ENCODE data around the gene FTCD. TPM values are rescaled to one million over a fixed set of nuclear protein-coding genes. Genes with fewer than 3 reads are reported as not detected.

The FTCD gene
- total and polyA plus RNA-seq, 10 donors: 0.35 to 2.8 (median 0.81) TPM; not detected in 5

DNA sequence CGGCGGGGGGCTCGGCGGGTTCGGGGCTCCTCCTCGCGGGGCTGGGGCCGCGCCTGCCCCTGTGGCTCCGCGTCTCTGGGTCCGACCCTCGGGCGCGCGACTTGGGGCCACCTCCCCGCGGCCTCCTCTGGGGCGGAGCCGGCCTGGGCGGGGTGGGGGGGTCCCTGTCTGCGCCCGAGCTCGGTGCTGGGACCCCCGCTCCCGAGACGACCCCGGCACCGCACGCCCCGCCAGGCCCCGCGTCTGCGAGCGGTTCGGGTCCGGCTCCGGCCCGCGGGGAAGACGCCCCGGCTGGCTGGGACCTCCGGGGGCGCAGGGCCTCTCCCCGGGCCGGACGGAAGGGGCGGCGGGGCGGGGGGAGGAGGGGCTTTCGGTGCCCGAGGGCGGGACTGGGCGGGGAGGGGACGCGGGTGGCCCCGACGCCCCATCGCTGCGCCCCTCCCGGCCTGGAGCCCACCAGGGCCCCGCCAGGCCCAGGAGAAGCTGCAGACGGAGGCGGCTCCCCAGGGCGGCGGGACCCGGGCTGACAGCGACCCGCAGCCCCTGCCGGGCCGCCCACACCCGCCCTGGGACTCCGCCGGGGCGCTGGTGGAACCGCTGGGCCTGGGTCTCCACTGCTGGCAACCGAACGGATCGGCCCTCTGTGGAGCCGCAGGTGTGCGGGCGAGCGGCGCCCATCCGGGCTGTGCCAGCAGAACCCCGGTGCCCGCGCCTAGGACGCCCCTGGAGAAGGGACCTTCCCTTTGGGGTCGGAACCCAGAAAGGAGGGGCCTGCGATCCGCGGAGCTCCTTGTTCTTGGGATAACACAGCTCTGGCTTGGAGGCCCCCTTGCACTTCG, 56.9 kb downstream of the FTCD start:
- peak; percentile 74 for DNase-seq
- Histone ChIP-seq H3K4me3 (peak overlapping the region; percentile 42 to 80 (median 52)), H3K9me3 (peaks cover 0 to 22% (median 16%) of the 10 kb centered on the region in 8 donors), H3K27ac (peak overlapping the region in 7 of 8 donors; percentile 67 to 90 (median 85)), H3K36me3 (no peaks in the 10 kb centered on the region), H3K27me3 (replicated peaks in 1 of 7) (peaks cover 0 to 58% (median 24%) of the 10 kb centered on the region in 7 donors), H3K4me1 (peaks cover 0 to 42% (median 10%) of the 10 kb centered on the region in 6 donors)
- no peak for TF ChIP-seq POLR2AphosphoS5 (IDR thresholded peaks at IDR 0.05)
- TF ChIP-seq, protein P1, sequence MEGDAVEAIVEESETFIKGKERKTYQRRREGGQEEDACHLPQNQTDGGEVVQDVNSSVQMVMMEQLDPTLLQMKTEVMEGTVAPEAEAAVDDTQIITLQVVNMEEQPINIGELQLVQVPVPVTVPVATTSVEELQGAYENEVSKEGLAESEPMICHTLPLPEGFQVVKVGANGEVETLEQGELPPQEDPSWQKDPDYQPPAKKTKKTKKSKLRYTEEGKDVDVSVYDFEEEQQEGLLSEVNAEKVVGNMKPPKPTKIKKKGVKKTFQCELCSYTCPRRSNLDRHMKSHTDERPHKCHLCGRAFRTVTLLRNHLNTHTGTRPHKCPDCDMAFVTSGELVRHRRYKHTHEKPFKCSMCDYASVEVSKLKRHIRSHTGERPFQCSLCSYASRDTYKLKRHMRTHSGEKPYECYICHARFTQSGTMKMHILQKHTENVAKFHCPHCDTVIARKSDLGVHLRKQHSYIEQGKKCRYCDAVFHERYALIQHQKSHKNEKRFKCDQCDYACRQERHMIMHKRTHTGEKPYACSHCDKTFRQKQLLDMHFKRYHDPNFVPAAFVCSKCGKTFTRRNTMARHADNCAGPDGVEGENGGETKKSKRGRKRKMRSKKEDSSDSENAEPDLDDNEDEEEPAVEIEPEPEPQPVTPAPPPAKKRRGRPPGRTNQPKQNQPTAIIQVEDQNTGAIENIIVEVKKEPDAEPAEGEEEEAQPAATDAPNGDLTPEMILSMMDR (IDR thresholded peaks at IDR 0.05 in 8 of 11, conservative IDR thresholded peaks at IDR 0.05 in 3 of 11): no peak
- no peak for TF ChIP-seq POLR2A (IDR thresholded peaks at IDR 0.05)
- intact Hi-C loops (cut with DNase I; ENCODE audit: low total_unique reads): no loop called here
- WGBS, 5 donors: 2 to 8% (median 4%) methylated on average over 10 to 94 of the region's 94 CpGs

DNA sequence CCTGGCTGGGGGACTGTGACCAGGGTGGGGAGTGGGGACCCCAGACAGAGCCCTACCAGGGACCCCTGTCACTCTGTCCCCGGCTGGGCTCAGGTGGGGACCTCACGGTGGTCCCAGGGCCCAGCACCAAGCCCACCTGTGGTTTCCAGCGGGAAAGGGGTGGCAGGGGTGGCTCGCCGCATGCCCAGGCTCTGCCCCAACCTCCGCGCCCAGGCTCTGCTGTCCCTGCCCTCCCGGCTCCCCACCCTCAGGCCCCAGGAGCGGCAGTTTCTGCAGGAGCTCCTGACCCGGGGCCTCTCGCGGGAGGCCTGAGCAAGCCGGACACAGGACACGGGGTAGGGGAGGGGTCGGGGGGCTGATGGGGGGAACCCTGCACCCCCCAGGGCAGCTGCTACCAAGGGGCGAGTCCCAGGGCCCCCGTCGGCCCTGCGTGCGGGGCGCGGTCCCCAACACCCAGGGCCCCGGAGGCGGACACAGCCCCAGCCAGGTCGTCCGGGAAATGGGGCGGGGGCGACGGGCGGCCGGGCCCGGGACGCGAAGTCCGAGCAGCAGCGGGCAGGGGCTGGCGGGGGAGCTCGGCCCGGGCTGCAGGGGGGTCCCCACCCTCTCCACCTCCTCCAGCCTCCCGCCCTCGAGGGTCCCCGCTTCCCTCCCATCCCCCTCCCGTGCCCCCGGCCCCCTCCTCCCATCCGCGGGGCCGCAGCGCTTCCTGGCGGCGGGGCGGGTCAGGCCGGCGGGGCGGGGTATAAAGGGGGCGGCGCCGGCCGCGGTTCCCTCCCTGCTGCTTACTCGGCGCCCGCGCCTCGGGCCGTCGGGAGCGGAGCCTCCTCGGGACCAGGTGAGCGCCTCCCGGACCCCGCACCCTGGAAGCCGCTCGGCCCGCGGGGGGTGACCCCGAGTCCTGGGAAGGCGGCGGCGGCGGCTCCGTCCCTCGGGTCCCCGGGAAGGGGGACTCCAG, 57.8 kb downstream of the FTCD start, which contains the start of gene COL6A2:
COL6A2 (plus strand) TSS at position 777 of the 958 bp plus-strand sequence.
- Histone ChIP-seq H3K9me3 (peaks cover 0 to 14% (median 7%) of the 10 kb centered on the region in 8 donors), H3K27me3 (replicated peaks in 1 of 7) (peaks cover 0 to 56% (median 24%) of the 10 kb centered on the region in 7 donors), H3K4me3 (peak within 1 kb of the TSS; percentile 42 to 80 (median 52)), H3K4me1 (peaks cover 0 to 42% (median 10%) of the 10 kb centered on the region in 6 donors), H3K27ac (peak within 1 kb of the TSS; percentile 19 to 90 (median 84)), H3K36me3 (no peaks in the 10 kb centered on the region)
- peak; percentile 83 for DNase-seq
- intact Hi-C loops (cut with DNase I; ENCODE audit: low total_unique reads): no loop called here
- TF ChIP-seq POLR2A (IDR thresholded peaks at IDR 0.05) (peak in 1 of 3 donors; percentile 30), POLR2AphosphoS5 (IDR thresholded peaks at IDR 0.05) (peak; percentile 69 to 80 (median 76))
- TF ChIP-seq, protein P1 (IDR thresholded peaks at IDR 0.05 in 8 of 11, conservative IDR thresholded peaks at IDR 0.05 in 3 of 11): peak in 6 of 11 experiments; percentile 19 to 52 (median 35)
- WGBS, 5 donors: 1 to 30% (median 11%) methylated on average over 12 to 83 of the region's 83 CpGs

DNA sequence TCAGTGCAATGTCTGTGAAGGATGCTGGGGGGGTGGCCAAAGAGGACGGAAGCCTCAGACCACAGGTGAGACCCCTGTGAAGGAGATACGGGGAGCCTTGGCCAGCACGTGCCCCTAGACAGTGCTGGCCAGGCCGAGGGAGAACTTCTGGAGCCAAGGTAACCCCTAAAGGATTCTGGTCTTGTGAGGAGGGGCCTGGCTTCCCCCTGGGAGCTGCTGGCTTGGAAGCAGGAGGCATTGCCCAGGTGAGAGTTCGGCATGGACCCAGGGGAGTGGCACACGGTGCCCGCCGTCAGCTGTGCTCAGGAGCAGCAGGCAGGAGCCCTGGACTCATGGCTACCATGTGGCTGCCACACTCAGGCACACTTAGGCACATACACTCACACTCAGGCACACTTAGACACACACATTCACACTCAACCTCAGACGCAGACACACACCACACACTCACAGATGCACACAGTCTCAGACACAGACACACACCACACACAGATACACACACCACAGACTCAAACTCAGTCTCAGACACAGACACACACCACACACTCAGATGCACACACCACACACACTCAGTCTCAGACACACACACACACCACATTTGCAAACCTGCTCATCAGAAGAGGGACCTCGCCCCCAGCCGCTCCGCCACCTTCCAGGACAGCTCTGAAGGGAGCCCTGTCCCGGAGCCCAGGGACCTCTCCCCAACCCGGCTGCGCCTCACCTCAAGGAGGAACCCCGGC, 58.6 kb downstream of the FTCD start:
- 81 to 91% (median 88%) methylated on average over 12 to 16 of the region's 16 CpGs for WGBS, 5 donors
- Histone ChIP-seq H3K27me3 (replicated peaks in 1 of 7) (peaks cover 0 to 56% (median 24%) of the 10 kb centered on the region in 7 donors), H3K27ac (peak overlapping the region; percentile 19 to 90 (median 84)), H3K36me3 (no peaks in the 10 kb centered on the region), H3K4me1 (peaks cover 0 to 42% (median 10%) of the 10 kb centered on the region in 6 donors), H3K4me3 (peak overlapping the region in 5 of 8 donors; percentile 45 to 80 (median 57)), H3K9me3 (peaks cover 0 to 5% (median 0%) of the 10 kb centered on the region in 8 donors)
- intact Hi-C loops (cut with DNase I; ENCODE audit: low total_unique reads): no loop called here
- TF ChIP-seq POLR2A (IDR thresholded peaks at IDR 0.05): no peak
- TF ChIP-seq, protein P1 (IDR thresholded peaks at IDR 0.05 in 8 of 11, conservative IDR thresholded peaks at IDR 0.05 in 3 of 11): no peak
- TF ChIP-seq POLR2AphosphoS5 (IDR thresholded peaks at IDR 0.05): no peak
- no peak for DNase-seq
